Measurements from ENCODE around the gene KAT2A. TPM values are rescaled to one million over a fixed set of nuclear protein-coding genes. Genes with fewer than 3 reads are reported as not detected.

Gene KAT2A
- total RNA-seq, 1 donor from 2014 or later, result 63.1 TPM

- H3K27me3 ChIP-seq, result no peaks in the 10 kb centered on the region
- H3K9me3 ChIP-seq, result no peaks in the 10 kb centered on the region
- no peak for DNase-seq (ENCODE audit: extremely low spot score in 2 of 2)
- H3K4me3 ChIP-seq, result no peak overlapping the region
- no peaks in the 10 kb centered on the region for H3K4me1 ChIP-seq
- intact Hi-C loops (cut with DNase I), result no loop called here
- no peak overlapping the region for H3K27ac ChIP-seq
- H3K36me3 ChIP-seq, result no peaks in the 10 kb centered on the region
- TF ChIP-seq POLR2A (IDR thresholded peaks at IDR 0.05), result no peak
- no peak for TF ChIP-seq CTCF (IDR thresholded peaks at IDR 0.05)
- no peak for TF ChIP-seq POLR2AphosphoS5 (IDR thresholded peaks at IDR 0.05; ENCODE audit: insufficient read depth in 1 of 2, low read depth in 1 of 2)
Observed at GRCh38 chr17:42165751-42166150, 44.6 kb upstream of the KAT2A start.

- H3K36me3 ChIP-seq, result no peaks in the 10 kb centered on the region
- no peaks in the 10 kb centered on the region for H3K4me1 ChIP-seq
- H3K4me3 ChIP-seq, result no peak overlapping the region
- no peaks in the 10 kb centered on the region for H3K9me3 ChIP-seq
- no peaks in the 10 kb centered on the region for H3K27me3 ChIP-seq
- intact Hi-C loops (cut with DNase I), result no loop called here
- no peak overlapping the region for H3K27ac ChIP-seq
- TF ChIP-seq POLR2AphosphoS5 (IDR thresholded peaks at IDR 0.05; ENCODE audit: insufficient read depth in 1 of 2, low read depth in 1 of 2) (no peak), POLR2A (IDR thresholded peaks at IDR 0.05) (no peak), CTCF (IDR thresholded peaks at IDR 0.05) (no peak)
- DNase-seq (ENCODE audit: extremely low spot score in 2 of 2), result no peak
Observed at GRCh38 chr17:42163696-42164407, 42.7 kb upstream of the KAT2A start.

GRCh38 chr17:42163113-42163512, 41.9 kb upstream of the KAT2A start:
- no peak for DNase-seq (ENCODE audit: extremely low spot score in 2 of 2)
- Histone ChIP-seq H3K9me3 (no peaks in the 10 kb centered on the region), H3K4me3 (no peak overlapping the region), H3K27ac (no peak overlapping the region), H3K27me3 (no peaks in the 10 kb centered on the region), H3K4me1 (no peaks in the 10 kb centered on the region), H3K36me3 (no peaks in the 10 kb centered on the region)
- TF ChIP-seq POLR2AphosphoS5 (IDR thresholded peaks at IDR 0.05; ENCODE audit: insufficient read depth in 1 of 2, low read depth in 1 of 2), result no peak
- TF ChIP-seq CTCF (IDR thresholded peaks at IDR 0.05), result no peak
- no peak for TF ChIP-seq POLR2A (IDR thresholded peaks at IDR 0.05)
- intact Hi-C loops (cut with DNase I), result no loop called here

GRCh38 chr17:42160531-42160910, 39.4 kb upstream of the KAT2A start:
- intact Hi-C loops (cut with DNase I), result no loop called here
- no peak overlapping the region for H3K4me3 ChIP-seq
- H3K27ac ChIP-seq, result no peak overlapping the region
- no peak for TF ChIP-seq CTCF (IDR thresholded peaks at IDR 0.05)
- no peak for DNase-seq (ENCODE audit: extremely low spot score in 2 of 2)
- H3K36me3 ChIP-seq, result no peaks in the 10 kb centered on the region
- peaks cover 3% of the 10 kb centered on the region for H3K4me1 ChIP-seq
- H3K27me3 ChIP-seq, result no peaks in the 10 kb centered on the region
- H3K9me3 ChIP-seq, result no peaks in the 10 kb centered on the region

- H3K27me3 ChIP-seq, result no peaks in the 10 kb centered on the region
- H3K36me3 ChIP-seq, result no peaks in the 10 kb centered on the region
- H3K4me1 ChIP-seq, result peaks cover 6% of the 10 kb centered on the region
- H3K9me3 ChIP-seq, result no peaks in the 10 kb centered on the region
- no peak for DNase-seq (ENCODE audit: extremely low spot score in 2 of 2)
- no peak overlapping the region for H3K4me3 ChIP-seq
- intact Hi-C loops (cut with DNase I), result no loop called here
- TF ChIP-seq POLR2AphosphoS5 (IDR thresholded peaks at IDR 0.05; ENCODE audit: insufficient read depth in 1 of 2, low read depth in 1 of 2), result no peak
- no peak overlapping the region for H3K27ac ChIP-seq
Observed at GRCh38 chr17:42159796-42160530, 38.8 kb upstream of the KAT2A start.
